ENCODE data around the gene RIPPLY2.

The RIPPLY2 gene

DNA sequence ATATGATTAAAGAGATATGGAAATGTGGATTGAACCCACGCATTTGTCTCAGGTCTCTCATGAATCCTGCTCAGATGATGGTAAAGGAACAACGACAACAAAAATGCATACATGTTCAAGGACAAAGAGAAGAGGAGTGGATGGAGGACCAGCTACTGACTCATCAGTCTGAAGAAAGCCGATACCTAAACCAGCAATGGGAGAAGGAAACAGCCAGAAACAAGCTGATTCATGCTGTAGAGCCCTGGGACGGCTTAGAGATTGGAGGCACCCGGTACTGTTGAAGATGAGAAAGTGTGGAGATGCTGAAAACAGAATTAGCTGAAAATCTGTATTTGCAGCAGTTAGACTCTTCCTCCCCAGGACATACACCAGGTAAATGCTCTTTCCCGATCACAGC lies 14.4 kb upstream of the RIPPLY2 start:
- TF ChIP-seq RARB (CRISPR knock-in tag; IDR thresholded peaks at IDR 0.05), result no peak
- TF ChIP-seq, protein P1, sequence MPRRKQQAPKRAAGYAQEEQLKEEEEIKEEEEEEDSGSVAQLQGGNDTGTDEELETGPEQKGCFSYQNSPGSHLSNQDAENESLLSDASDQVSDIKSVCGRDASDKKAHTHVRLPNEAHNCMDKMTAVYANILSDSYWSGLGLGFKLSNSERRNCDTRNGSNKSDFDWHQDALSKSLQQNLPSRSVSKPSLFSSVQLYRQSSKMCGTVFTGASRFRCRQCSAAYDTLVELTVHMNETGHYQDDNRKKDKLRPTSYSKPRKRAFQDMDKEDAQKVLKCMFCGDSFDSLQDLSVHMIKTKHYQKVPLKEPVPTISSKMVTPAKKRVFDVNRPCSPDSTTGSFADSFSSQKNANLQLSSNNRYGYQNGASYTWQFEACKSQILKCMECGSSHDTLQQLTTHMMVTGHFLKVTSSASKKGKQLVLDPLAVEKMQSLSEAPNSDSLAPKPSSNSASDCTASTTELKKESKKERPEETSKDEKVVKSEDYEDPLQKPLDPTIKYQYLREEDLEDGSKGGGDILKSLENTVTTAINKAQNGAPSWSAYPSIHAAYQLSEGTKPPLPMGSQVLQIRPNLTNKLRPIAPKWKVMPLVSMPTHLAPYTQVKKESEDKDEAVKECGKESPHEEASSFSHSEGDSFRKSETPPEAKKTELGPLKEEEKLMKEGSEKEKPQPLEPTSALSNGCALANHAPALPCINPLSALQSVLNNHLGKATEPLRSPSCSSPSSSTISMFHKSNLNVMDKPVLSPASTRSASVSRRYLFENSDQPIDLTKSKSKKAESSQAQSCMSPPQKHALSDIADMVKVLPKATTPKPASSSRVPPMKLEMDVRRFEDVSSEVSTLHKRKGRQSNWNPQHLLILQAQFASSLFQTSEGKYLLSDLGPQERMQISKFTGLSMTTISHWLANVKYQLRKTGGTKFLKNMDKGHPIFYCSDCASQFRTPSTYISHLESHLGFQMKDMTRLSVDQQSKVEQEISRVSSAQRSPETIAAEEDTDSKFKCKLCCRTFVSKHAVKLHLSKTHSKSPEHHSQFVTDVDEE (CRISPR knock-in tag; IDR thresholded peaks at IDR 0.05), result no peak
- TF ChIP-seq, protein P2, sequence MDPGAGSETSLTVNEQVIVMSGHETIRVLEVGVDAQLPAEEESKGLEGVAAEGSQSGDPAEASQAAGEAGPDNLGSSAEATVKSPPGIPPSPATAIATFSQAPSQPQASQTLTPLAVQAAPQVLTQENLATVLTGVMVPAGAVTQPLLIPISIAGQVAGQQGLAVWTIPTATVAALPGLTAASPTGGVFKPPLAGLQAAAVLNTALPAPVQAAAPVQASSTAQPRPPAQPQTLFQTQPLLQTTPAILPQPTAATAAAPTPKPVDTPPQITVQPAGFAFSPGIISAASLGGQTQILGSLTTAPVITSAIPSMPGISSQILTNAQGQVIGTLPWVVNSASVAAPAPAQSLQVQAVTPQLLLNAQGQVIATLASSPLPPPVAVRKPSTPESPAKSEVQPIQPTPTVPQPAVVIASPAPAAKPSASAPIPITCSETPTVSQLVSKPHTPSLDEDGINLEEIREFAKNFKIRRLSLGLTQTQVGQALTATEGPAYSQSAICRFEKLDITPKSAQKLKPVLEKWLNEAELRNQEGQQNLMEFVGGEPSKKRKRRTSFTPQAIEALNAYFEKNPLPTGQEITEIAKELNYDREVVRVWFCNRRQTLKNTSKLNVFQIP (CRISPR knock-in tag; IDR thresholded peaks at IDR 0.05; ENCODE audit: borderline replicate concordance, low read depth), result no peak
- TF ChIP-seq ESRRG (CRISPR knock-in tag; IDR thresholded peaks at IDR 0.05), result no peak
- no peak for TF ChIP-seq ZNF8 (CRISPR knock-in tag; IDR thresholded peaks at IDR 0.05)
- no peak for TF ChIP-seq ISL1 (CRISPR knock-in tag; IDR thresholded peaks at IDR 0.05)
- TF ChIP-seq ZC3H10 (CRISPR knock-in tag; IDR thresholded peaks at IDR 0.05), result no peak
- no peak for ATAC-seq

DNA sequence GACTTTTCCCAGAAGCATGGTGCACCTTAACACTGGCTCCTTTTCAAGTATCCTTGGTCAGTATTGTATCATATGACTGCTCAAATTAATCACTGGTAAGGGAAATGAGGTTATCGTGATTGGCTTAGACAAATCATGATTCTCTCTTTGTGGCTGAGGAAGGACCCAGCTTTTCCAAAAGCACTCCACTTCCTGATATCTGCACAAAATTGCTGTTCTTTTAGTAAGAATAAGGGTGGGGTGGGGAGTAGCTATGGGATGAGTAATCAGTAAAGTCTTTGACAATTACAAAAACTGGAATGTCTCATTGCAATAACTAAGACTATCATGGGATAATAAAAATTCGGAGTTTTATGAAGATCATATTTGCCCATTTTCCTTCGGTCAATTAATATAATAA lies 9.0 kb upstream of the RIPPLY2 start:
- no peak for TF ChIP-seq OSR1 (CRISPR knock-in tag; IDR thresholded peaks at IDR 0.05)
- TF ChIP-seq RARB (CRISPR knock-in tag; IDR thresholded peaks at IDR 0.05), result no peak
- TF ChIP-seq, protein P3, sequence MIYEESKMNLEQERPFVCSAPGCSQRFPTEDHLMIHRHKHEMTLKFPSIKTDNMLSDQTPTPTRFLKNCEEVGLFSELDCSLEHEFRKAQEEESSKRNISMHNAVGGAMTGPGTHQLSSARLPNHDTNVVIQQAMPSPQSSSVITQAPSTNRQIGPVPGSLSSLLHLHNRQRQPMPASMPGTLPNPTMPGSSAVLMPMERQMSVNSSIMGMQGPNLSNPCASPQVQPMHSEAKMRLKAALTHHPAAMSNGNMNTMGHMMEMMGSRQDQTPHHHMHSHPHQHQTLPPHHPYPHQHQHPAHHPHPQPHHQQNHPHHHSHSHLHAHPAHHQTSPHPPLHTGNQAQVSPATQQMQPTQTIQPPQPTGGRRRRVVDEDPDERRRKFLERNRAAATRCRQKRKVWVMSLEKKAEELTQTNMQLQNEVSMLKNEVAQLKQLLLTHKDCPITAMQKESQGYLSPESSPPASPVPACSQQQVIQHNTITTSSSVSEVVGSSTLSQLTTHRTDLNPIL (CRISPR knock-in tag; IDR thresholded peaks at IDR 0.05; ENCODE audit: low read depth), result no peak
- no peak for TF ChIP-seq PPARA (CRISPR knock-in tag; IDR thresholded peaks at IDR 0.05; ENCODE audit: borderline replicate concordance)
- TF ChIP-seq ZFP30 (CRISPR knock-in tag; IDR thresholded peaks at IDR 0.05), result no peak
- TF ChIP-seq GLIS3 (CRISPR knock-in tag; IDR thresholded peaks at IDR 0.05), result no peak
- no peak for TF ChIP-seq ZC3H10 (CRISPR knock-in tag; IDR thresholded peaks at IDR 0.05)
- ATAC-seq, result no peak

DNA sequence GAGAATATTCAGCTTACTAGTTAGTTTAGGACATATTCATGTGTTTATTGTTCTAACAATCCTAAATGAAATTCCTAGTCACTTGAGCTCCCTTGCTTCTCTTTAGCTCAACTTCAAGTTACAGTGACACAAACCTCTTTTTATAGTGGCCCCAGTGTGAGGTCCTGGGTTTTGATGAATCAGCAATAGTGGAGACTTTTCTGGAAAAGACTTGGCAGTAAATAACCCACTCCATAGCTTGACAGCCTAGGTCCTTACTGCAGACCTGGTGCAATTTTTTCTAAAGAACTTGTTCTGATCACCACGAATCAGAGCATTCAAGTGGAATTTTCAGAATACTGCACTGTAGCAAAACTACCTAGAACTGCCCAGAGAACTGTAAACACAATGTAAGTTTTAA lies 6.9 kb upstream of the RIPPLY2 start:
- TF ChIP-seq ZNF8 (CRISPR knock-in tag; IDR thresholded peaks at IDR 0.05), result no peak
- no peak for TF ChIP-seq SNAI2 (CRISPR knock-in tag; IDR thresholded peaks at IDR 0.05)
- no peak for TF ChIP-seq ZFP3 (CRISPR knock-in tag; IDR thresholded peaks at IDR 0.05)
- TF ChIP-seq, protein P3 (CRISPR knock-in tag; IDR thresholded peaks at IDR 0.05; ENCODE audit: low read depth), result no peak
- no peak for TF ChIP-seq PPARA (CRISPR knock-in tag; IDR thresholded peaks at IDR 0.05; ENCODE audit: borderline replicate concordance)
- TF ChIP-seq GLIS3 (CRISPR knock-in tag; IDR thresholded peaks at IDR 0.05), result no peak
- TF ChIP-seq TCF4 (CRISPR knock-in tag; IDR thresholded peaks at IDR 0.05; ENCODE audit: borderline replicate concordance), result no peak
- TF ChIP-seq ZFP30 (CRISPR knock-in tag; IDR thresholded peaks at IDR 0.05), result no peak
- TF ChIP-seq ARNTL (CRISPR knock-in tag; IDR thresholded peaks at IDR 0.05; ENCODE audit: borderline replicate concordance, low read depth), result no peak
- no peak for TF ChIP-seq CSDC2 (CRISPR knock-in tag; IDR thresholded peaks at IDR 0.05)
- no peak for TF ChIP-seq BACH2 (CRISPR knock-in tag; IDR thresholded peaks at IDR 0.05; ENCODE audit: borderline replicate concordance)
- ATAC-seq, result no peak

DNA sequence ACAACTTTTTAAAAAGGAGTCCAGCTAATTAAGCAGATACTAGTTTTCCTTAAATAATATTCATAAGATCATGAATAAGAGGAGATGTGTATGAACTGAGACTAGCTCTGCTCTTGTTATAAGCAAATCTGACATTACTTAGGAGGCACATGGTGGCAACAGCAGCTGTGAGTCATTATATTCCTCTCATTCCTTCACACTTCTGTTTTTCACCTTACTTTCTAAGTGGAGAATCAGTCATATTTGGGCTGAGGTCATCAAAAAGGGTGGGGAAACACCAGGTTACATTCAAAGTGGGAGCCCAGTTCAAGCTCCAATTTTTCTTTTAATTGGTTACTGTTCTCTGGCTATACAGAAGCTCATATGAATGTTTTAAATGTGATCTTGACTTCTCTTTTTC lies 6.0 kb upstream of the RIPPLY2 start:
- no peak for ATAC-seq
- TF ChIP-seq BACH2 (CRISPR knock-in tag; IDR thresholded peaks at IDR 0.05; ENCODE audit: borderline replicate concordance) (no peak), TCF4 (CRISPR knock-in tag; IDR thresholded peaks at IDR 0.05; ENCODE audit: borderline replicate concordance) (no peak), ZNF565 (CRISPR knock-in tag; conservative IDR thresholded peaks at IDR 0.05; ENCODE audit: low read depth) (no peak), ZC3H10 (CRISPR knock-in tag; IDR thresholded peaks at IDR 0.05) (no peak), OSR1 (CRISPR knock-in tag; IDR thresholded peaks at IDR 0.05) (no peak), SNAI2 (CRISPR knock-in tag; IDR thresholded peaks at IDR 0.05) (no peak), ZNF8 (CRISPR knock-in tag; IDR thresholded peaks at IDR 0.05) (no peak), TOX (CRISPR knock-in tag; IDR thresholded peaks at IDR 0.05; ENCODE audit: borderline replicate concordance) (no peak), ARNTL (CRISPR knock-in tag; IDR thresholded peaks at IDR 0.05; ENCODE audit: borderline replicate concordance, low read depth) (no peak), ESRRG (CRISPR knock-in tag; IDR thresholded peaks at IDR 0.05) (no peak), RARB (CRISPR knock-in tag; IDR thresholded peaks at IDR 0.05) (no peak)
- TF ChIP-seq, protein P2 (CRISPR knock-in tag; IDR thresholded peaks at IDR 0.05; ENCODE audit: borderline replicate concordance, low read depth), result no peak
- TF ChIP-seq, protein P4, sequence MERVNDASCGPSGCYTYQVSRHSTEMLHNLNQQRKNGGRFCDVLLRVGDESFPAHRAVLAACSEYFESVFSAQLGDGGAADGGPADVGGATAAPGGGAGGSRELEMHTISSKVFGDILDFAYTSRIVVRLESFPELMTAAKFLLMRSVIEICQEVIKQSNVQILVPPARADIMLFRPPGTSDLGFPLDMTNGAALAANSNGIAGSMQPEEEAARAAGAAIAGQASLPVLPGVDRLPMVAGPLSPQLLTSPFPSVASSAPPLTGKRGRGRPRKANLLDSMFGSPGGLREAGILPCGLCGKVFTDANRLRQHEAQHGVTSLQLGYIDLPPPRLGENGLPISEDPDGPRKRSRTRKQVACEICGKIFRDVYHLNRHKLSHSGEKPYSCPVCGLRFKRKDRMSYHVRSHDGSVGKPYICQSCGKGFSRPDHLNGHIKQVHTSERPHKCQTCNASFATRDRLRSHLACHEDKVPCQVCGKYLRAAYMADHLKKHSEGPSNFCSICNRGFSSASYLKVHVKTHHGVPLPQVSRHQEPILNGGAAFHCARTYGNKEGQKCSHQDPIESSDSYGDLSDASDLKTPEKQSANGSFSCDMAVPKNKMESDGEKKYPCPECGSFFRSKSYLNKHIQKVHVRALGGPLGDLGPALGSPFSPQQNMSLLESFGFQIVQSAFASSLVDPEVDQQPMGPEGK (CRISPR knock-in tag; IDR thresholded peaks at IDR 0.05; ENCODE audit: borderline replicate concordance), result no peak

Data from SK-N-SH treated with all-trans-retinoic acid at 6 μM for 48 hours (cell line).